Tibial nerve (tissue), 4 donors: ENCODE data around the gene PLEKHG5.

Source experiments
- EP300 ChIP-seq, 2 donors: sonication (generic); formaldehyde crosslinking; IDR thresholded peaks; one replicate each; pipeline ENCODE4 v1.6.1; 2017; ENCODE audit warnings: antibody characterized with exemption in 2 of 2, mild to moderate bottlenecking in 1 of 2
- POLR2A ChIP-seq, 2 donors: fragments of 450-650 bp; IDR thresholded peaks; one replicate each; pipeline ENCODE4 v1.6.1; 2017; ENCODE audit warnings: antibody characterized with exemption in 2 of 2, mild to moderate bottlenecking in 2 of 2, moderate library complexity in 2 of 2
- TF ChIP-seq, protein P1 (sequence below), 5 experiments: fragments of 200-600 bp in 3 of 5; fragments of 450-650 bp in 2 of 5; sonication (generic) in 3 of 5; IDR thresholded peaks; one replicate each; pipeline ENCODE4 v1.5.1; 2016 to 2019; ENCODE audit warnings: antibody characterized with exemption in 5 of 5, mild to moderate bottlenecking in 3 of 5, moderate library complexity in 2 of 5

DNA sequence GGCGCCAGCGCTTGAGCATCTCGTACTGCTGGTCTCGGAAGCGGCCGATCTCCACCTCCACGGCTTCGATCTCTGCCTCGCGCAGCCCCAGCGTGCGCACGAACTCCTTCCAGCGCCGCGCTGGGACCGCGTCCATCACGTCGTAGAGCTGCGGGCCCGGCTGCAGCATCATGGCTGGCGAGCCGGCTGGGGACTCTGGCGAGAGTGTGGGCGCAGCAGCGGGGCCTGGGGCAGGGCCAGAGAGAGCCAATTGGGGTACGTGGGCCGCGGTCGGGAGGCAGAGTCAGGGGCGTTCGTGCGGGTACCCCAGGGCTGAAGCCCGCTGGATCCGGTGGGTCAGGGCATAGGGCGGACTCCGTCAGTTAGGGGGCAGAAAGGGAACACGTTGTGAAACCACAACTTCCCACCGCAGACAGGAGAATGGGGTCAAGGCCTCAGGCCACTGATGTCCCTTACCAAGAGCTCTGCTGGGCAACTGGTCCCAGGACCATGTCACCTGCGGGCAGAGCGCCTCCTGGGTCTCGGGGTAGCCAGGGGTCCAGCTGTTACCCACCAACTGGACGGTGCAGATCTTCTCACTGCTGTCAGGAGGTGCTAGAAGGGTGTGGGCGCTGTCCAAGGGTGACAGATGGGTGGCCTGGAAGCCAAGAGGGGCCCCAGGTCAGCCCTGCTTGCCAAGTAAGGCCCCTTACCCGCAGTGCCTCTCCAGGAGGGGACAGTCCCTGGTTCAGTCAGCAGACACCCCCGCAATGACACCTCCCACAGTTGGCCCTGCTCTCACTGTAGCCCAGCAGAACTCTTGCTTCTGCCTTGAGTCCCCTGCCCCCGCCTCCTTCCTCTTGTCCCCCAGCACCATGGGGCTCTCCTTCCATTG, 29.7 kb downstream of the PLEKHG5 start:
- TF ChIP-seq POLR2A (IDR thresholded peaks at IDR 0.05) (no peak), EP300 (IDR thresholded peaks at IDR 0.05) (no peak)
- TF ChIP-seq, protein P1, sequence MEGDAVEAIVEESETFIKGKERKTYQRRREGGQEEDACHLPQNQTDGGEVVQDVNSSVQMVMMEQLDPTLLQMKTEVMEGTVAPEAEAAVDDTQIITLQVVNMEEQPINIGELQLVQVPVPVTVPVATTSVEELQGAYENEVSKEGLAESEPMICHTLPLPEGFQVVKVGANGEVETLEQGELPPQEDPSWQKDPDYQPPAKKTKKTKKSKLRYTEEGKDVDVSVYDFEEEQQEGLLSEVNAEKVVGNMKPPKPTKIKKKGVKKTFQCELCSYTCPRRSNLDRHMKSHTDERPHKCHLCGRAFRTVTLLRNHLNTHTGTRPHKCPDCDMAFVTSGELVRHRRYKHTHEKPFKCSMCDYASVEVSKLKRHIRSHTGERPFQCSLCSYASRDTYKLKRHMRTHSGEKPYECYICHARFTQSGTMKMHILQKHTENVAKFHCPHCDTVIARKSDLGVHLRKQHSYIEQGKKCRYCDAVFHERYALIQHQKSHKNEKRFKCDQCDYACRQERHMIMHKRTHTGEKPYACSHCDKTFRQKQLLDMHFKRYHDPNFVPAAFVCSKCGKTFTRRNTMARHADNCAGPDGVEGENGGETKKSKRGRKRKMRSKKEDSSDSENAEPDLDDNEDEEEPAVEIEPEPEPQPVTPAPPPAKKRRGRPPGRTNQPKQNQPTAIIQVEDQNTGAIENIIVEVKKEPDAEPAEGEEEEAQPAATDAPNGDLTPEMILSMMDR (IDR thresholded peaks at IDR 0.05) = no peak
